Mesenchymal stem cell (in vitro differentiated cells and primary cell): Measurements from ENCODE around the gene TSPAN2.

ENCODE experiments used
- DNase-seq: peaks from one replicate; pipeline ENCODE4 v3.0.0-alpha.2; 2013
- H2AFZ ChIP-seq: one replicate; pipeline ENCODE4 v1.6.1; 2013; ENCODE audit warnings: low read depth, mild to moderate bottlenecking, control low read depth, inconsistent platforms, low read length, moderate library complexity
- H2AK5ac ChIP-seq: 2 replicates; pipeline ENCODE4 v1.6.1; 2013; ENCODE audit warnings: low read length, moderate library complexity, mild to moderate bottlenecking, inconsistent platforms; ENCODE audit not compliant: severe bottlenecking
- H2BK120ac ChIP-seq: one replicate; pipeline ENCODE4 v1.6.1; 2013; ENCODE audit warnings: low read depth, mild to moderate bottlenecking, inconsistent platforms, low read length, moderate library complexity
- H2BK12ac ChIP-seq, 2 experiments: one replicate each; pipeline ENCODE4 v1.6.1; 2013; ENCODE audit warnings: inconsistent platforms in 2 of 2, low read length in 2 of 2, mild to moderate bottlenecking in 2 of 2, moderate library complexity in 2 of 2, control low read depth in 1 of 2
- H2BK15ac ChIP-seq: one replicate; pipeline ENCODE4 v1.6.1; 2013; ENCODE audit warnings: mild to moderate bottlenecking, low read depth, inconsistent platforms; ENCODE audit not compliant: poor library complexity, severe bottlenecking
- H2BK5ac ChIP-seq: 2 replicates; pipeline ENCODE4 v1.6.1; 2013; ENCODE audit warnings: low read depth, mild to moderate bottlenecking, low read length, control low read depth, inconsistent platforms; ENCODE audit not compliant: poor library complexity, severe bottlenecking
- H3K14ac ChIP-seq, 2 experiments: one replicate each; pipeline ENCODE4 v1.6.1; 2013; ENCODE audit warnings: inconsistent platforms in 2 of 2, low read length in 2 of 2, control low read depth in 1 of 2, mild to moderate bottlenecking in 1 of 2, moderate library complexity in 1 of 2
- H3K18ac ChIP-seq, 2 experiments: one replicate each; pipeline ENCODE4 v1.6.1; 2013; ENCODE audit warnings: inconsistent platforms in 2 of 2, low read length in 2 of 2, control low read depth in 1 of 2, low read depth in 1 of 2, mild to moderate bottlenecking in 1 of 2
- H3K23ac ChIP-seq, 2 experiments: one replicate each; pipeline ENCODE4 v1.6.1; 2013; ENCODE audit warnings: inconsistent platforms in 2 of 2, low read length in 2 of 2, mild to moderate bottlenecking in 2 of 2, moderate library complexity in 2 of 2, control low read depth in 1 of 2
- H3K27ac ChIP-seq: 2 replicates; pipeline ENCODE4 v1.5.1; 2013; ENCODE audit warnings: mild to moderate bottlenecking, moderate library complexity, low read length, control low read depth, inconsistent platforms; ENCODE audit not compliant: poor library complexity, severe bottlenecking
- H3K27me3 ChIP-seq, 2 experiments: 2 replicates each; pipeline versions ENCODE4 v1.6.1 to v1.7.0; 2013; ENCODE audit warnings: low read length in 2 of 2, mild to moderate bottlenecking in 2 of 2, moderate library complexity in 2 of 2, control low read depth in 1 of 2, inconsistent platforms in 1 of 2; ENCODE audit not compliant: control insufficient read depth in 1 of 2, insufficient read depth in 1 of 2
- H3K36me3 ChIP-seq, 2 experiments: 2 replicates each; pipeline versions ENCODE4 v1.6.1 to v1.7.0; 2013; ENCODE audit warnings: low read length in 2 of 2, control low read depth in 1 of 2, inconsistent platforms in 1 of 2, low read depth in 1 of 2, mild to moderate bottlenecking in 1 of 2; ENCODE audit not compliant: insufficient read depth in 2 of 2, control insufficient read depth in 1 of 2
- H3K4ac ChIP-seq, 2 experiments: one replicate each; pipeline ENCODE4 v1.6.1; 2013; ENCODE audit warnings: inconsistent platforms in 2 of 2, low read length in 2 of 2, mild to moderate bottlenecking in 2 of 2, moderate library complexity in 2 of 2, control low read depth in 1 of 2, low read depth in 1 of 2
- H3K4me1 ChIP-seq: 2 replicates; pipeline ENCODE4 v1.6.1; 2013; ENCODE audit warnings: low read depth, low read length, control low read depth; ENCODE audit not compliant: control insufficient read depth, insufficient read depth
- H3K4me2 ChIP-seq: 2 replicates; pipeline ENCODE4 v1.6.1; 2013; ENCODE audit warnings: low read length, mild to moderate bottlenecking, inconsistent platforms; ENCODE audit not compliant: poor library complexity, severe bottlenecking
- H3K4me3 ChIP-seq, 2 experiments: 2 replicates each; pipeline versions ENCODE4 v1.5.1 to v1.7.0; 2013; ENCODE audit warnings: low read length in 2 of 2, mild to moderate bottlenecking in 2 of 2, control low read depth in 1 of 2, low read depth in 1 of 2; ENCODE audit not compliant: insufficient read depth in 1 of 2
- H3K79me1 ChIP-seq: replicated peaks from 2 replicates; pipeline ENCODE4 v1.6.1; 2013; ENCODE audit warnings: mild to moderate bottlenecking, control low read depth, low read length, inconsistent platforms; ENCODE audit not compliant: poor library complexity, severe bottlenecking
- H3K9ac ChIP-seq: 2 replicates; pipeline ENCODE4 v1.7.0; 2013; ENCODE audit warnings: mild to moderate bottlenecking, low read length, moderate library complexity
- H3K9me3 ChIP-seq: 2 replicates; pipeline ENCODE4 v1.7.0; 2013; ENCODE audit warnings: mild to moderate bottlenecking, low read length; ENCODE audit not compliant: control insufficient read depth
- H4K8ac ChIP-seq: one replicate; pipeline ENCODE4 v1.6.1; 2013; ENCODE audit warnings: inconsistent platforms, mild to moderate bottlenecking, low read length, moderate library complexity
- H4K91ac ChIP-seq: one replicate; pipeline ENCODE4 v1.6.1; 2013; ENCODE audit warnings: mild to moderate bottlenecking, low read length, inconsistent platforms
- WGBS: methylation state at CpG from one replicate; pipeline ENCODE4 v1.1.7; 2013; ENCODE audit warnings: mixed read lengths; 5-methylcytosine and 5-hydroxymethylcytosine counted together

TSPAN2 gene

DNA sequence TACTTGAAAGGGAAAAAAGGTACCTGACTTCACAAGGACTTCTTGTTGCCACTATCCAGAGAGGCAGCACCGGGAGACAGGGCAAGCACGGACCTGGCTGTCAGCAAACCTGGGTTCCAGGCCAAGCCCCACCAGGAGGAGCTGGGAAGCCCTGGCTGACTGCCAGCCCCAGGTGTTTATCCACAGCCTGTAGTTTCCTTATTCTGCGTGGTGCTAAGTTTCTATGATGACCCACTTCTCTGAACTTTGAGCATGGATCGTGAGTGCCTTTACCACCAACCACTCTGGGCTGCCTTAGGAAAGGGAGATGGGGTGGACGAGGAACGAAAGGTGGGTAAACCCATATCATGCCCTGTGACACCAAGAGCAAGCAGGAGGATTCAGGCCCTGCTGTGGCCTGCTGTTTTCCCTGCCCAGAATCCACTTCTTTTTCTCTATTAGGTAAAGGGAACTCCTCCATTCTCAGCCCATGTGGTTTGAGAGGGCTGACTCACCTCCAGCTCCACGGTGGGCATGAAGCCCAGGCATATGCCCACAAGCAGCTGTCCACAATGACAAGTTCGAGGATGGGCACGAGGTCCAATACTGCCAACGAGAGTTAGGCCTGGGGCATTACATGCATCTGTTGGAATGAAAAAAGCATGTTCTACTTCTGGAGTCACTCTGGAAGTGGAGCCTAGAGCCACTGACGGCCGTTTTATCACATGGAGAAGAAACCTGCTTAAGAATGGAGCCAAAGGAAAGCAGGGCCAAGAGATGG is 20.3 kb downstream of the TSPAN2 start:
- Histone ChIP-seq H3K79me1 (no peaks in the 10 kb centered on the region), H3K27ac (no peak overlapping the region), H3K4ac (no peak overlapping the region), H2AK5ac (no peak overlapping the region), H3K18ac (no peak overlapping the region), H2BK15ac (no peak overlapping the region), H3K4me2 (no peak overlapping the region), H4K8ac (no peak overlapping the region), H3K4me3 (no peak overlapping the region), H3K36me3 (no peaks in the 10 kb centered on the region), H3K9me3 (no peaks in the 10 kb centered on the region), H3K14ac (no peak overlapping the region), H3K4me1 (peaks cover 12% of the 10 kb centered on the region), H4K91ac (no peak overlapping the region), H2AFZ (no peak overlapping the region), H3K9ac (no peak overlapping the region), H2BK12ac (no peak overlapping the region), H3K23ac (no peak overlapping the region), H2BK120ac (no peak overlapping the region), H2BK5ac (no peak overlapping the region), H3K27me3 (peaks cover 0 to 23% of the 10 kb centered on the region in 2 experiments)
- WGBS = 85% methylated on average over 12 of the region's 12 CpGs
- no peak for DNase-seq

DNA sequence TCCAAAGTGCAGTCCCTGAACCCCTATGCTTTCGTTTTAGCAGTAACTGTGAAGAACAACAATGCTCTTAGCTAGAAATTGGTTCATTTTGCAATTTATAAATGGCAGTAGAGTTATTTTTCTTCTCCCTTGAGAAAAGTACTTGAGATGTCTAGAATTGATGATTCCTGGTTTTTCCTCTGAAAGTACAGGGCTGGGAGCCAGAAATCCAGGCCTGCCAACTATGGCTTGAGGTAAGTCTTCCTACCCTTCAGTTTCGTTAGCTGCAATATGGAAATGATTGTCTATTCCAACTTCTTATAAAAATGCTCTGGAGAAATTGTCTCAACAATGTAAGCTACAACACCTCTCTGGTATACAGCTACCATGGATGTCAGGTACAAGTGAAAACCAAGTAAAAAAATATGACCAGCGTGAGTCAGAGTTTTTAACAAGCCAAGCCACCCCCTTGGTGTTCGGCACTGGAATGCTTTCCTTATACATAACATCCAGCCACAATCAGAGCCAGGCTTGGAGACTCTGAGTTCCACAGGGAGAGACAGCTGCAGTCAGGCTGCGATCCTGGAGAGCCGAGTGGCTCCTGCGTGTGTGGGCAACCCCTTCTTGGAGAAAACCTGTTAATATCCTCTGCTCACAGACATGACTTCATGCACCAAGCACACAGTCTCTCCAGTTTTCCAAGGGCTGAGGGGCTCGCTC is 22.0 kb downstream of the TSPAN2 start:
- Histone ChIP-seq H2BK5ac (peak overlapping the region; percentile 58), H4K91ac (no peak overlapping the region), H3K18ac (no peak overlapping the region), H3K23ac (no peak overlapping the region), H3K79me1 (no peaks in the 10 kb centered on the region), H3K4ac (no peak overlapping the region), H3K4me2 (peak overlapping the region; percentile 17), H3K4me3 (peak overlapping the region in 1 of 2 experiments; percentile 32), H2BK12ac (no peak overlapping the region), H2BK120ac (no peak overlapping the region), H3K27me3 (peaks cover 0 to 11% of the 10 kb centered on the region in 2 experiments), H2BK15ac (no peak overlapping the region), H3K9ac (no peak overlapping the region), H4K8ac (no peak overlapping the region), H2AFZ (no peak overlapping the region), H3K36me3 (no peaks in the 10 kb centered on the region), H3K9me3 (no peaks in the 10 kb centered on the region), H3K27ac (peak overlapping the region; percentile 89), H3K4me1 (peaks cover 16% of the 10 kb centered on the region), H3K14ac (no peak overlapping the region), H2AK5ac (peak overlapping the region; percentile 67)
- DNase-seq = no peak
- WGBS = 89% methylated on average over 8 of the region's 8 CpGs

DNA sequence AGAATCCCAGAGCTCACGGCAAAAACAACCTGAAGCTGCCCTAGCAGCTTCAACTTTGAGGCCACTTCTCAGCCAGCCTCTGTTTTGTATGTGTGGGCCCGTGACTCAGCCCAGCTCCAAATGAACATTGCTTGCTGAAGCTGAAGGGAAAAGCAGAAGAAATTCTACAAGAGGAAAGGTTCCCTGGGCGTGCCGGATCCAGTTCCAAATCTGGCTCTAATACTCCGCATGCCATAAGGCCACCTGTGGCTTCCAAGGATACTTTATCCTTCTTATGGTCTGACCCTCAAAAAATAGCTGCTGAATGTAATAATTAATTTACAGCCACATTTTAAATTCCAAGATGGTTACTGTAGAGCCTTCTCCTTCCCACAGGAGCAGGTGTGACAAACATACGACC is 24.3 kb downstream of the TSPAN2 start:
- Histone ChIP-seq H3K79me1 (no peaks in the 10 kb centered on the region), H3K27me3 (peaks cover 0 to 4% of the 10 kb centered on the region in 2 experiments), H3K4me2 (no peak overlapping the region), H2BK5ac (no peak overlapping the region), H4K8ac (no peak overlapping the region), H3K36me3 (no peaks in the 10 kb centered on the region), H3K4me1 (peaks cover 23% of the 10 kb centered on the region), H3K4ac (no peak overlapping the region), H2BK120ac (no peak overlapping the region), H3K9me3 (no peaks in the 10 kb centered on the region), H2BK12ac (no peak overlapping the region), H3K9ac (no peak overlapping the region), H2AK5ac (no peak overlapping the region), H3K18ac (no peak overlapping the region), H4K91ac (no peak overlapping the region), H2AFZ (no peak overlapping the region), H3K23ac (no peak overlapping the region), H3K14ac (no peak overlapping the region), H3K27ac (peak overlapping the region; percentile 35), H2BK15ac (no peak overlapping the region), H3K4me3 (no peak overlapping the region)
- DNase-seq = no peak
- WGBS = 83% methylated on average over 4 of the region's 6 CpGs

DNA sequence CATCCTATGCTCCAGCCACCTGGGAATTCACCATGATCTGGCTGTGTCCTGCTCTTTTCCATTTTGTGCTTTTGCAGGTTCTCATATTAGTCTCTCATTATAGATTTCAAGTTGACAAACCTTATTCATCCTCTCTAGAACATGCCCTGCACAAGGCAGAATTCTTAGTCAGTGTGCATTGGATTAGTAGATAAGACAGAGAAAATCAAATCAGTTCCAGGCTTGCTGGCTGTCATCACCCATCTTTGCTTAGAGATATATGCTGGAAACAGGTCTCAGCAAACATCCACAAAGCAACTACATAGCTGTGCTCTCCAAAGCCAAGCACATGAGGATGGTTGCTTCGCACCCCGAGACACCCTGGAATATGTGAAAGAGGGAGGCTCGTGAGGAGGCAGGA is 24.8 kb downstream of the TSPAN2 start:
- Histone ChIP-seq H3K4ac (no peak overlapping the region), H2AFZ (no peak overlapping the region), H3K36me3 (no peaks in the 10 kb centered on the region), H3K4me3 (no peak overlapping the region), H2BK12ac (no peak overlapping the region), H3K23ac (no peak overlapping the region), H4K91ac (no peak overlapping the region), H3K27ac (peak overlapping the region; percentile 35), H3K9ac (no peak overlapping the region), H2BK15ac (no peak overlapping the region), H3K18ac (no peak overlapping the region), H2BK5ac (no peak overlapping the region), H3K27me3 (peaks cover 0 to 4% of the 10 kb centered on the region in 2 experiments), H3K4me1 (peaks cover 23% of the 10 kb centered on the region), H2BK120ac (no peak overlapping the region), H3K14ac (no peak overlapping the region), H3K4me2 (no peak overlapping the region), H3K9me3 (no peaks in the 10 kb centered on the region), H3K79me1 (no peaks in the 10 kb centered on the region), H4K8ac (no peak overlapping the region), H2AK5ac (no peak overlapping the region)
- 95% methylated on average over 3 of the region's 3 CpGs for WGBS
- no peak for DNase-seq
